Naive B cell (primary cell): ENCODE measurements around the gene FA2H. TPM values are rescaled to one million over a fixed set of nuclear protein-coding genes. Genes with fewer than 3 reads are reported as not detected.
"Not testable (repeated sequence)": the region's sequence is repeated elsewhere in the genome, so short reads cannot be mapped to it uniquely, and the experiment has no call there.

Experiments
- ATAC-seq, 2 donors: fragments of 150-1000 bp; cut with Tn5 transposase; 2 replicates each; pipeline ENCODE4 v1.10.0; 2021; ENCODE audit warnings: low read depth in 2 of 2, mild to moderate bottlenecking in 2 of 2, moderate library complexity in 2 of 2
- DNase-seq: peaks from one replicate; pipeline ENCODE4 v3.0.0; 2022
- H3K27ac Mint-ChIP-seq, 6 donors: one replicate each; pipeline ENCODE4 v1.8.0; 2020 to 2022; ENCODE audit warnings: mild to moderate bottlenecking in 6 of 6, mixed read lengths in 6 of 6, moderate library complexity in 5 of 6, inconsistent platforms in 2 of 6
- H3K27me3 Mint-ChIP-seq, 3 donors: one replicate each; pipeline ENCODE4 v1.8.0; 2021 to 2022; ENCODE audit warnings: mixed read lengths in 3 of 3, mild to moderate bottlenecking in 1 of 3
- H3K36me3 Mint-ChIP-seq, 2 donors: one replicate each; pipeline ENCODE4 v1.8.0; 2020 to 2022; ENCODE audit warnings: mixed read lengths in 2 of 2, inconsistent platforms in 1 of 2, mild to moderate bottlenecking in 1 of 2
- H3K4me1 Mint-ChIP-seq, 3 donors: one replicate each; pipeline ENCODE4 v1.8.0; 2020 to 2022; ENCODE audit warnings: mixed read lengths in 3 of 3, inconsistent platforms in 1 of 3, mild to moderate bottlenecking in 1 of 3, moderate library complexity in 1 of 3
- H3K4me3 Mint-ChIP-seq, 8 donors: one replicate each; pipeline ENCODE4 v1.8.0; 2020 to 2022; ENCODE audit warnings: mild to moderate bottlenecking in 8 of 8, mixed read lengths in 8 of 8, moderate library complexity in 8 of 8, inconsistent platforms in 2 of 8
- H3K9me3 Mint-ChIP-seq, 7 donors: one replicate each; pipeline ENCODE4 v1.8.0; 2020 to 2022; ENCODE audit warnings: mixed read lengths in 7 of 7, mild to moderate bottlenecking in 5 of 7, inconsistent platforms in 2 of 7, moderate library complexity in 1 of 7
- polyA plus RNA-seq, 6 donors: library from polyadenylated mRNA; unstranded; fragments of 300-500 nt; fragmentation: Illumina TruSeq; gene quantifications; one replicate each; pipeline ENCODE4 v1.2.3, GENCODE V29; 2021; ENCODE audit warnings: low read depth in 6 of 6

FA2H gene, protein sequence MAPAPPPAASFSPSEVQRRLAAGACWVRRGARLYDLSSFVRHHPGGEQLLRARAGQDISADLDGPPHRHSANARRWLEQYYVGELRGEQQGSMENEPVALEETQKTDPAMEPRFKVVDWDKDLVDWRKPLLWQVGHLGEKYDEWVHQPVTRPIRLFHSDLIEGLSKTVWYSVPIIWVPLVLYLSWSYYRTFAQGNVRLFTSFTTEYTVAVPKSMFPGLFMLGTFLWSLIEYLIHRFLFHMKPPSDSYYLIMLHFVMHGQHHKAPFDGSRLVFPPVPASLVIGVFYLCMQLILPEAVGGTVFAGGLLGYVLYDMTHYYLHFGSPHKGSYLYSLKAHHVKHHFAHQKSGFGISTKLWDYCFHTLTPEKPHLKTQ
- polyA plus RNA-seq: 1 to 10 TPM in 1 of 6 donors, under 1 TPM in 2, not detected in 3; 0.21 to 3.1 (median 0.29) TPM

DNA sequence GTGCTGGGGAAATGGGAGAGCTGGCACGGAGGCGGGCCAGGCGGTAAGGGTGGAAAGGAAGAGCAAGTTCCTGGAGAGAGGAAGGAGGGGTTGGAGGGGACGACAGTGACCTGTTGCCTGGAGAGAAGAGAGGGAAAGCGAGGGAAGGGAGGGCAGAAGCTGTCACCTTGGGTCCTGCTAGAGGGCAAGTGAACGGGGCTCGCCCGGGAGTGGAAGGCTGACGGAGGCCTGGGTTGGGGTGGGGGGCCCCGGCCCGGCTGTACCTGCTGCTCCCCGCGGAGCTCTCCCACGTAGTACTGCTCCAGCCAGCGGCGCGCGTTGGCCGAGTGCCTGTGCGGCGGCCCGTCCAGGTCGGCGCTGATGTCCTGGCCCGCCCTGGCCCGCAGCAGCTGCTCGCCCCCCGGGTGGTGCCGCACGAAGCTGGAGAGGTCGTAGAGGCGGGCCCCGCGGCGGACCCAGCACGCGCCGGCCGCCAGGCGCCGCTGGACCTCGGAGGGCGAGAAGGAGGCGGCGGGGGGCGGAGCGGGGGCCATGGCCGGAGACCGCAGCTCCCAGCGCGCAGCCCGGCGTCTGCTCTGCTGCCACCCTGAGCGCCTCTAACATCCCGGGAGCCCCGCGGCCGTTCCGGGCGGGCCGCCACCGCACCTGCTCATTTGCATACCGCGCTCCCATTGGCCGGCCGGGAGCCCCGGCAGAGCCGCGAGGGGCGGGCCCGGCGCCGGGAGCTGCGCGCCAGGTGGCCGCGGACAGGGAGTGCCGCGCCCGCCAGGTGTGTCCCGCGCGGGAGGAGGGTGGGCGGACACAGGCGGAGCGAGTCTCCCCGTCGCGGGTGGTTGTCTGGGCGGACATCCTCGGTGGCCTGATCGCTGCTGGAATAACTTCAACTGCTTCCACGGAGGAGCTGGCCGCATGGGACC lies at the start of gene FA2H:
Gene FA2H, minus strand, starts transcription at position 598 of the 917 bp plus-strand sequence. Its CDS starts 65 bp downstream, at position 533.
- Mint-ChIP-seq H3K4me1 (peaks cover 25 to 33% (median 30%) of the 10 kb centered on the region in 3 donors), H3K27ac (peak within 1 kb of the TSS in 5 of 6 donors; percentile 21 to 90 (median 75)), H3K9me3 (peaks cover 0 to 5% (median 2%) of the 10 kb centered on the region in 7 donors), H3K27me3 (peaks cover 13 to 51% (median 34%) of the 10 kb centered on the region in 3 donors), H3K4me3 (peak within 1 kb of the TSS; percentile 75 to 92 (median 80)), H3K36me3 (no peaks in the 10 kb centered on the region)
- peak; percentile 61 for DNase-seq
- peak; percentile 92 for ATAC-seq

DNA sequence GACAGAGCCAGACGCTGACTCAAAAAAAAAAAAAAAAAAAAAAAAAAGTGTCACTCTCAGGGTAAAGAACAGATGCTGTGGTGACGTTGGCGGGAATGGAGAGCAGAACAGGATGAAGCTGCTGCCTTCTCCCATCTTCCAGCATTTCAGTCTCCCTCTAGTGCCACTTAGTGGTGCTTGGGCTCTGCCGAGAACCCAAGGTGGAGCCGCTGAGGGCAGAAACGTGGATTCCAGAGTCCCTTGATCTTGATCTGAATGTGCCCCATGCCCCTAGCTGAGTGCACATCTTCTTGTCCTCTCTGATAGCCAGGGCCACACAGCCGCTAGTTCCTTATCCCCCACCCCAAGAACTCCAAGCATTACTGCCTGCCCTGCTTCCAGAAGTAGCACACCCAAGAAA lies 43.2 kb upstream of the FA2H start:
- no peaks in the 10 kb centered on the region for H3K36me3 Mint-ChIP-seq
- ATAC-seq (no peak), DNase-seq (no peak)
- H3K9me3 Mint-ChIP-seq: peaks cover 0 to 8% (median 0%) of the 10 kb centered on the region in 7 donors
- H3K27ac Mint-ChIP-seq: peak overlapping the region in 2 of 6 donors; percentile 2 to 54
- peaks cover 12 to 48% (median 40%) of the 10 kb centered on the region in 3 donors for H3K27me3 Mint-ChIP-seq
- H3K4me1 Mint-ChIP-seq: peaks cover 0 to 5% (median 5%) of the 10 kb centered on the region in 3 donors
- H3K4me3 Mint-ChIP-seq: no peak overlapping the region

DNA sequence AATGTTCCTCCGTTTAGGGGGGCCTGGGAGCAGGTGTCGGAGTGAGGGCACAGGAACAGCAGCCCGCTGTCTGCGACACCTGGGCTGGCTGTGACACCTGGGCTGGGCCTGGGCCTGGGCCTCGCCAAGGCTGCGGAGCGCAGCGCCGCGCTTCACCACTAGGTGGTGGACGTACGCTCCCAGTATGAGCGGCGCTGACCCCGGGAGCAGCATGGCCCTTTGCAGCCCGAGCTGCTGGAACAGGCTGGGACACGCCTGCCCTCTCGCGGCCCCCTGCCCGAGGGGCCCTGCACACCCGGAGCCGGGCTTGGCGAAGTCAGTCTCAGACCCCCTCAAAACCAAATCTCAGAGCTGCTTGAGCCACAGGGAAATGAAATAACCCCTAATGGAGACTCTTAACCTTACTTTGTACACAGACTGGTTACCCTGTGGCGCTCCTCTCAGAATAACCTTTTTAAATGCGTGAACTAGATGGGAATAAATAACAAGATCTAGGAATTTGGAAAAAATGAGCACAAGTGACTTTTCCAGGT lies 38.6 kb upstream of the FA2H start:
- H3K4me1 Mint-ChIP-seq: peaks cover 0 to 5% (median 5%) of the 10 kb centered on the region in 3 donors
- H3K9me3 Mint-ChIP-seq: peaks cover 0 to 17% (median 1%) of the 10 kb centered on the region in 7 donors
- no peak overlapping the region for H3K4me3 Mint-ChIP-seq
- DNase-seq (peak; percentile 24), ATAC-seq (peak; percentile 86 to 92)
- H3K27me3 Mint-ChIP-seq: peaks cover 4 to 39% (median 23%) of the 10 kb centered on the region in 3 donors
- no peaks in the 10 kb centered on the region for H3K36me3 Mint-ChIP-seq
- H3K27ac Mint-ChIP-seq: no peak overlapping the region

DNA sequence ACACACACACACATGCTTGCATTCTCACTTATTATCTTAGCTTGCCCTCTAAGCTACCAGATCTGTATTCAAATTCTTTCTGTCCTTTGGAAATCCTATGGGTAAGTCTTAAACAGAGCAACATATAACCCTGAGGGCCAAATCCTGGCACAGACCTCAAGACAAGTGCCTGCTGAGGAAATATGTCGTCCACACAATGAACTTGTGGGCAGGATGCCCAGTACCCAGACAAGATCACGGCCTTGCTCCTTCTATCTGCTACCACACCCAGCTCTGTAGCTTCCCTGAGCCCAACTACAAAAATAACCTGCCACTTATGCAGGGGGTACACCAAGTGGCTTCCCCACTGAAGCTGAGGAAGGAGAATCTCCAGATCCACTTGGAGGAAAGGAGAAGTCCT lies 37.3 kb upstream of the FA2H start:
- no peak overlapping the region for H3K4me3 Mint-ChIP-seq
- ATAC-seq (no peak), DNase-seq (no peak)
- H3K27me3 Mint-ChIP-seq: peaks cover under 1 to 37% (median 18%) of the 10 kb centered on the region in 3 donors
- H3K27ac Mint-ChIP-seq: no peak overlapping the region
- H3K4me1 Mint-ChIP-seq: peaks cover 0 to 5% (median 5%) of the 10 kb centered on the region in 3 donors
- H3K36me3 Mint-ChIP-seq: peaks cover 0 to 2% of the 10 kb centered on the region in 2 donors
- H3K9me3 Mint-ChIP-seq: peaks cover under 1 to 19% (median 4%) of the 10 kb centered on the region in 7 donors

DNA sequence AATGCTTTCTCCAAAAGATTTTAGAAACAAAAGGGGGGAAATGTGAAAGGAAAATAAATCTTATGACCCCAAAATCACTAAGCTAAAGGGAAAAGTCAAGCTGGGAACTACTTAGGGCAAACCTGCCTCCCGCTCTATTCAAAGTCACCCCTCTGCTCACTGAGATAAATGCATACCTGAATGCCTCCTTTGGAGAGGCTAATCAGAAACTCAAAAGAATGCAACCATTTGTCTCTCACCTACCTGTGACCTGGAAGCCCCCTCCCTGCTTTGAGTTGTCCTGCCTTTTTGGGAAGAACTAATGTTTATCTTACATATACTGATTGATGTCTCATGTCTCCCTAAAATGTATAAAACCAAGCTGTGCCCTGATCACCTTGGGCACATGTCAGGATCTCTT lies 36.6 kb upstream of the FA2H start:
- H3K27ac Mint-ChIP-seq, ATAC-seq, H3K36me3 Mint-ChIP-seq, H3K4me1 Mint-ChIP-seq, DNase-seq, H3K4me3 Mint-ChIP-seq: not testable (repeated sequence)
- peaks cover 4 to 44% (median 11%) of the 10 kb centered on the region in 3 donors for H3K27me3 Mint-ChIP-seq
- H3K9me3 Mint-ChIP-seq: peaks cover 2 to 26% (median 8%) of the 10 kb centered on the region in 7 donors

DNA sequence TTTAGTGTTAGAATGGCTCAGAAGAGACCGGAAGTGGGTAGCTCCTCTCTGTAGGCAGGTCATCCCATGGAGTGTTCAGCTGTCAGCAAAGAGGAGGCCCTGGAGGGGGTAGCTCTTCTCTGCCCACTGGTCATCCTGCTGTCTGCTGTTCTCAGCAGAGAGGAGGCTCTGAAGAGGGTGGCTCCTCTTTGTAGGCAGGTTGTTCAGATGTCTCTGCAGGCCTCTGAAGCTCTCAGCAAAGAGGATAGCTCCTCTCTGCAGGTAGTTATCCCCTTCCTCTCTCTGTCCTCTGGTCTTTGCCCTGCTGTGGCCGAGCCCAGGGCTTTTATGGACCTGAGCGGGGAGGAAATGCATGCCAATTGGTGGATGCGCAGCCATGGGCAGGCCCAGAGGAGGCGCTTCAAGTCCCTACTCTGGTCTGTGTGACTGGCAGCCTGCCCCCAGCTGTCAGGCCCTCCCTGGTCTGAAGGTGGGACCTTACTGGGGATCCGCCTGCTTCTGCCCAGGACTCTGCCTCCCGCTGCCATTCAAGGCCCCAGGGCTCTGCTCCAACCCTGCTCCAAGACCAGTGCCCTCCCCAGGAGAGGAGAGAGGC lies 32.5 kb upstream of the FA2H start:
- Mint-ChIP-seq H3K4me3 (peak overlapping the region in 1 of 8 donors; percentile 16), H3K4me1 (no peaks in the 10 kb centered on the region), H3K36me3 (peaks cover 0 to 18% of the 10 kb centered on the region in 2 donors), H3K27ac (no peak overlapping the region), H3K27me3 (peaks cover 9 to 42% (median 14%) of the 10 kb centered on the region in 3 donors), H3K9me3 (peaks cover 4 to 40% (median 14%) of the 10 kb centered on the region in 7 donors)
- no peak for ATAC-seq
- no peak for DNase-seq

DNA sequence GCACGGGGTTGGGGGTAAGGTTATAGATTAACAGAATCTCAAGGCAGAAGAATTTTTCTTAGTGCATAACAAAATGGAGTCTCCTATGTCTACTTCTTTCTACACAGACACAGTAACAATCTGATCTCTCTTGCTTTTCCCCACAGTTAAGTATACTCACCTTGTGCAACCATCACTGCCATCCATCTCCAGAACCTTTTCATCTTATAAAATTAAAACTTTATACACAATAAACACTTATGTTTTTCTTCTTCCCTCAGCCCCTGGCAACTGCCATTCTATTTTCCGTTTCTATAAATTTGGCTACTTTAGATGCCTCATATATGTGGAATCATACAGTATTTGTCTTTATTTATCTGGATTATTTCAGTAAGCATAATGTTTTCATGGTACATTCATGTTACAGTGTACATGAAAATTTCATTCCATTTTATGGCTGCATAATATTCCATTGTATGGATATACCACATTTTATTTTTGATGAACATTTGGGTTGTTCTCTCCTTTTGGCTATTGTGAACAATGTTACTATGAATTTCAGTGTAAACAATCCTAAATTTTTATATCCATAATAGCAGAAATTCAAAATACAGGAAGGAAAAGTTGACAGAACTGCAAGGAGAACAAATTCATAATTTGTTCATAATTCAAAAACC lies 25.7 kb upstream of the FA2H start:
- H3K27me3 Mint-ChIP-seq: peaks cover 7 to 43% (median 32%) of the 10 kb centered on the region in 3 donors
- peaks cover 5 to 35% (median 14%) of the 10 kb centered on the region in 7 donors for H3K9me3 Mint-ChIP-seq
- H3K36me3 Mint-ChIP-seq: peaks cover 4 to 6% of the 10 kb centered on the region in 2 donors
- ATAC-seq (no peak), DNase-seq (no peak)
- H3K4me3 Mint-ChIP-seq: no peak overlapping the region
- no peaks in the 10 kb centered on the region for H3K4me1 Mint-ChIP-seq
- no peak overlapping the region for H3K27ac Mint-ChIP-seq

DNA sequence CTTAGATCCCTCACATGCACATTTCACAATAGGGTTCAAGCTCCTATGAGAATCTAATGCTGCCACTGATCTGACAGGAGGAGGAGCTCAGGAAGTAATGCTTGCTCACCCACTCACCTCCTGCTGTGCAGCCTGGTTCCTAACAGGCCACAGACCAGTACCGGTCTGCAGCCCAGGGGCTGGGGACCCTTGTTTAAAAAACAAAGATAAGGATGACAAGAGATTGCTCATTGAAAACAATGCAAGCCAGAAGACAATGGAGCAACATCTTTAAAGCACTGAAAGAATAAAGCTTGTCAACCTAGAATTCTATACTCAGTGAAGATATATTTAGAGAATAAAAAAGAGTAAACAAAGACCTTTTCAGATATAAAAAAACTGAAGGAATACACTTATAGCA lies 22.8 kb upstream of the FA2H start:
- DNase-seq (no peak), ATAC-seq (no peak)
- no peak overlapping the region for H3K27ac Mint-ChIP-seq
- H3K27me3 Mint-ChIP-seq: peaks cover 19 to 42% (median 41%) of the 10 kb centered on the region in 3 donors
- H3K4me1 Mint-ChIP-seq: no peaks in the 10 kb centered on the region
- H3K36me3 Mint-ChIP-seq: peaks cover 4 to 7% of the 10 kb centered on the region in 2 donors
- H3K4me3 Mint-ChIP-seq: no peak overlapping the region
- H3K9me3 Mint-ChIP-seq: peaks cover 3 to 30% (median 12%) of the 10 kb centered on the region in 7 donors

DNA sequence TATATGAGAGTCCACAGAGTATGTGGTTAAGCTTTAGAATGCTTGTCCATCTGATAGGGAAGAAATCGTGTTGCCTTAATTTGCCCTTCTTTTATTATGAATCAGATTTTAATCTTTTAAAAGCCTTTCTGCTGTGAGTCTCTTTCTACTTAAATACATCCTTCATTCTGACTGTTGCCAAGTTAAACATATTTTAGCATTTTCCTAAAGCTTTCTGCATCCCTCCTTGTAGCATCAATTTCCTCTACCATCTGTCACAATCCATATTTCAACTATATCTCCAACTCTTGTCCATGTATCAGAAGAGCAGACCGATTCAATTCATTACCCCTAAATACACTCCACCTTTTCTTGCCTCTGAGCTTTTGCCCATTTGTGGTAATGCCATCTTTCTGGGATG lies 20.5 kb upstream of the FA2H start:
- DNase-seq (no peak), ATAC-seq (no peak)
- Mint-ChIP-seq H3K36me3 (peaks cover 4 to 14% of the 10 kb centered on the region in 2 donors), H3K27me3 (peaks cover 14 to 43% (median 43%) of the 10 kb centered on the region in 3 donors), H3K4me3 (no peak overlapping the region), H3K27ac (no peak overlapping the region), H3K4me1 (no peaks in the 10 kb centered on the region), H3K9me3 (peaks cover 1 to 22% (median 11%) of the 10 kb centered on the region in 7 donors)

DNA sequence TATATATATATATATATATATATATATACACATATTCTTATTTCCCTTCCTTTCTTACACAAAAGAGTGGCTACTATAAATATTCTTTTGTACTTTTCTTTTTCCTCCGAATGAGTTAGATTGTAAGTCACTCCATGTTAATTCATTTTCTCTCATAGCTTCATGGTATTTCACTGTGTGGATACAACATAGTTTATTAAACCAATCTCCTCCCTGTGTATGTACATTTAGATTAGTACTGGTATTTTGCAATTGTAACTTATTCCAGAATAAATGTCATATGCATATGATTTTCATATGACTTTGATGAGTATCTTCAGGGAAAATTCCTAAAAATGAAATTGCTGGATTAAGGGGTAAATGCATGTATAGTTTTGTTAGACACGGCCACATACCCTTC lies 20.0 kb upstream of the FA2H start:
- Mint-ChIP-seq H3K27ac (no peak overlapping the region), H3K9me3 (peaks cover 1 to 21% (median 11%) of the 10 kb centered on the region in 7 donors), H3K4me3 (no peak overlapping the region), H3K36me3 (peaks cover 4 to 14% of the 10 kb centered on the region in 2 donors), H3K4me1 (no peaks in the 10 kb centered on the region), H3K27me3 (peaks cover 14 to 44% (median 43%) of the 10 kb centered on the region in 3 donors)
- no peak for DNase-seq
- ATAC-seq: no peak

DNA sequence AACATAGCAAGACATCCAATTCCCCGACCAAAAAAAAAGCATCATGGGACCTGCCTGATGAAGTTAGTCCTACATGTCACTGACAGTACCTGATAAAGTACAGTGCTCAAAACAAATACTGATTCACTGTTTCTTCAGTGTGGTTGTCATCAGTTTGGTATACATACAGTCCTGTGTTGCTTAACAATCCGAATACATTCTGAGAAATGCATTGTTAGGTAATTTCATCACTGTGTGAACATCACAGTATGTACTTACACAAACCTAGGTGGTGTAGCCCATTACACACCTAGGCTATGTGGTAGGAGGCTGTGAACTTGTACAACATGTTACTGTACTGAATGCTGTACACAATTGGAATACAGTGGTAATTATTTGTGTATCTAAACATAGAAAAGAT lies 19.0 kb upstream of the FA2H start:
- ATAC-seq (no peak), DNase-seq (no peak)
- peaks cover 22 to 51% (median 41%) of the 10 kb centered on the region in 3 donors for H3K27me3 Mint-ChIP-seq
- H3K27ac Mint-ChIP-seq: no peak overlapping the region
- H3K36me3 Mint-ChIP-seq: peaks cover 4 to 14% of the 10 kb centered on the region in 2 donors
- no peaks in the 10 kb centered on the region for H3K4me1 Mint-ChIP-seq
- H3K9me3 Mint-ChIP-seq: peaks cover 1 to 21% (median 11%) of the 10 kb centered on the region in 7 donors
- H3K4me3 Mint-ChIP-seq: no peak overlapping the region

DNA sequence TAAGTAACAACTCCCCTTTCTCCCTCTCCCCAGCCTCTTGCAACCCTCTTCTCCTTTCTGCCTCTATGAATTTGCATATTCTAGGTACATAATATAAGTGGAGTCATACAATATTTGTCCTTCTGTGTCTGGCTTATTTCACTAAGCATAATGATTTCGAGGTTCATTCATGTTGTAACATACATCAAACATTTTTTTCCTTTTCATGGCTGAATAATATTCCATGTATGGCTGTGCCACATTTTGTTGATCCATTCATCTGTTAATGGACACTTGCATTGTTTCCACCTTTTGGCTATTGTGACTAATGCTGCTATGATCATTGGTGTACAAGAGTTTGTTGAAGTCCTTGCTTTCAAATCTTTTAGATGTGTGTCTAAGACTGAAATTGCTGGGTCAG lies 17.6 kb upstream of the FA2H start:
- peaks cover 4 to 14% of the 10 kb centered on the region in 2 donors for H3K36me3 Mint-ChIP-seq
- no peak for DNase-seq
- no peak overlapping the region for H3K27ac Mint-ChIP-seq
- H3K4me3 Mint-ChIP-seq: peak overlapping the region in 1 of 8 donors; percentile 31
- no peaks in the 10 kb centered on the region for H3K4me1 Mint-ChIP-seq
- H3K27me3 Mint-ChIP-seq: peaks cover 22 to 58% (median 38%) of the 10 kb centered on the region in 3 donors
- H3K9me3 Mint-ChIP-seq: peaks cover 1 to 17% (median 9%) of the 10 kb centered on the region in 7 donors
- ATAC-seq: no peak
